Measurements from ENCODE around the gene CSNK1A1. TPM values are rescaled to one million over a fixed set of nuclear protein-coding genes. Genes with fewer than 3 reads are reported as not detected.

CSNK1A1 gene
- total RNA-seq, 1 experiment from 2014 or later, result 244 TPM

- H3K27me3 ChIP-seq (replicated peaks; ENCODE audit: insufficient read depth, low read depth, low read length, poor library complexity), result no peaks in the 10 kb centered on the region
- ChIA-PET CTCF (no interaction called here), POLR2A (ENCODE audit: low non-redundant PET) (no interaction called here)
- no TSS peak for BruUV-seq (replicated peaks)
- H3K4me1 ChIP-seq (ENCODE audit: insufficient read depth, low read length, poor library complexity, severe bottlenecking), result no peaks in the 10 kb centered on the region
- H3K27ac ChIP-seq (ENCODE audit: low read depth, low read length, poor library complexity, severe bottlenecking), result no peak overlapping the region
- no peaks in the 10 kb centered on the region for H3K9me3 ChIP-seq (ENCODE audit: low read depth, low read length, poor library complexity, severe bottlenecking)
- no peak overlapping the region for H3K4me3 ChIP-seq (ENCODE audit: low read depth, low read length, poor library complexity, severe bottlenecking)
- H3K36me3 ChIP-seq (ENCODE audit: insufficient read depth, low read length, poor library complexity, severe bottlenecking), result no peaks in the 10 kb centered on the region
- no peak for DNase-seq (ENCODE audit: low spot score)
- intact Hi-C loops (cut with micrococcal nuclease; ENCODE audit: unreplicated experiment), result no loop called here
- TF ChIP-seq EZH2 (IDR thresholded peaks at IDR 0.05; ENCODE audit: borderline replicate concordance, low read depth, low read length, poor library complexity, severe bottlenecking), result no peak
- no peak for TF ChIP-seq CTCF (conservative IDR thresholded peaks at IDR 0.05; ENCODE audit: low read depth, low read length)
Measured at GRCh38 chr5:149586708-149587318, 35.6 kb upstream of the CSNK1A1 start.

DNA sequence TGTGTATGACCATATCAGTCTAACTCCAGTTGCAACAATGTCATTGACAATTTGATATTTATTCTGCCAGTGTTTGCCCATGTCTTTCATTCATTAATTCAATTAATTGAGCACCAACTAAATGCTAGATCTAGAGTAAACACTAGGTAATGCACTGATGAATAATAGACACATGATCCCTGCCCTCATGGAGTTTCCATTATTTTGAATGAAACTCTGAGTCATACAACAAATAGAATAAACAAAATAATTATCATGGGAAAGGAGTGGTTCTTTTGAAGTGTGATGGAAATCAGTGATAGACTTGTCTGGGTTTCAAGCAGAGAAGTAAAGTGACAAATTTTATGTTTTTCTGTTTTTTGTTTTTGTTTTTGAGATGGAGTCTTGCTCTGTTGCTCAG is 34.7 kb upstream of the CSNK1A1 start:
- CTCF ChIA-PET, result no interaction called here
- Histone ChIP-seq H3K27ac (ENCODE audit: low read depth, low read length, poor library complexity, severe bottlenecking) (no peak overlapping the region), H3K4me3 (ENCODE audit: low read depth, low read length, poor library complexity, severe bottlenecking) (no peak overlapping the region), H3K4me1 (ENCODE audit: insufficient read depth, low read length, poor library complexity, severe bottlenecking) (peaks cover 6% of the 10 kb centered on the region), H3K27me3 (replicated peaks; ENCODE audit: insufficient read depth, low read depth, low read length, poor library complexity) (no peaks in the 10 kb centered on the region), H3K9me3 (ENCODE audit: low read depth, low read length, poor library complexity, severe bottlenecking) (no peaks in the 10 kb centered on the region), H3K36me3 (ENCODE audit: insufficient read depth, low read length, poor library complexity, severe bottlenecking) (no peaks in the 10 kb centered on the region)
- no TSS peak for BruUV-seq (replicated peaks)
- no peak for DNase-seq (ENCODE audit: low spot score)
- TF ChIP-seq EZH2 (IDR thresholded peaks at IDR 0.05; ENCODE audit: borderline replicate concordance, low read depth, low read length, poor library complexity, severe bottlenecking) (no peak), CTCF (conservative IDR thresholded peaks at IDR 0.05; ENCODE audit: low read depth, low read length) (no peak)
- POLR2A ChIA-PET (ENCODE audit: low non-redundant PET), result no interaction called here
- intact Hi-C loops (cut with micrococcal nuclease; ENCODE audit: unreplicated experiment), result no loop called here

GRCh38 chr5:149584121-149584520 is 32.9 kb upstream of the CSNK1A1 start:
- intact Hi-C loops (cut with micrococcal nuclease; ENCODE audit: unreplicated experiment), result no loop called here
- Histone ChIP-seq H3K27ac (ENCODE audit: low read depth, low read length, poor library complexity, severe bottlenecking) (no peak overlapping the region), H3K9me3 (ENCODE audit: low read depth, low read length, poor library complexity, severe bottlenecking) (no peaks in the 10 kb centered on the region), H3K27me3 (replicated peaks; ENCODE audit: insufficient read depth, low read depth, low read length, poor library complexity) (no peaks in the 10 kb centered on the region), H3K4me1 (ENCODE audit: insufficient read depth, low read length, poor library complexity, severe bottlenecking) (peaks cover 9% of the 10 kb centered on the region), H3K36me3 (ENCODE audit: insufficient read depth, low read length, poor library complexity, severe bottlenecking) (no peaks in the 10 kb centered on the region), H3K4me3 (ENCODE audit: low read depth, low read length, poor library complexity, severe bottlenecking) (no peak overlapping the region)
- ChIA-PET CTCF (no interaction called here), POLR2A (ENCODE audit: low non-redundant PET) (no interaction called here)
- DNase-seq (ENCODE audit: low spot score), result no peak
- no peak for TF ChIP-seq EZH2 (IDR thresholded peaks at IDR 0.05; ENCODE audit: borderline replicate concordance, low read depth, low read length, poor library complexity, severe bottlenecking)
- no peak for TF ChIP-seq CTCF (conservative IDR thresholded peaks at IDR 0.05; ENCODE audit: low read depth, low read length)
- no TSS peak for BruUV-seq (replicated peaks)

Data from A673 (cell line).